Loucy (cell line): ENCODE data around the gene IFI27L2.
A peak's percentile ranks its signal among the peaks of the same experiment; 100 is the strongest.

Source experiments
- H2AFZ ChIP-seq: fragments of 200-600 bp; sonication (generic); 2 replicates; pipeline ENCODE4 v1.6.0; 2016; ENCODE audit warnings: antibody characterized with exemption, mild to moderate bottlenecking, low read length, moderate library complexity
- H3F3A ChIP-seq: fragments of 200-600 bp; 2 replicates; pipeline ENCODE4 v1.6.0; 2016; ENCODE audit warnings: antibody characterized with exemption, low read depth, mild to moderate bottlenecking
- H3K27me3 ChIP-seq: fragments of 200-600 bp; sonication (generic); 2 replicates; pipeline ENCODE4 v1.6.1; 2014; ENCODE audit warnings: low read length, mild to moderate bottlenecking; ENCODE audit not compliant: insufficient read depth, poor library complexity, severe bottlenecking
- H3K36me3 ChIP-seq: fragments of 200-600 bp; sonication (generic); 2 replicates; pipeline ENCODE4 v1.6.1; 2016; ENCODE audit warnings: low read length; ENCODE audit not compliant: insufficient read depth
- H3K4me1 ChIP-seq: fragments of 200-600 bp; sonication (generic); 2 replicates; pipeline ENCODE4 v1.5.1; 2014; ENCODE audit warnings: low read length, mild to moderate bottlenecking; ENCODE audit not compliant: insufficient read depth, poor library complexity, severe bottlenecking
- H3K4me2 ChIP-seq: fragments of 200-600 bp; sonication (generic); 2 replicates; pipeline ENCODE4 v1.6.0; 2014; ENCODE audit warnings: antibody characterized with exemption, low read length, low read depth, mild to moderate bottlenecking; ENCODE audit not compliant: poor library complexity, severe bottlenecking
- H3K4me3 ChIP-seq: fragments of 200-600 bp; sonication (generic); 2 replicates; pipeline ENCODE4 v1.5.1; 2014; ENCODE audit warnings: low read length, mild to moderate bottlenecking, mixed read lengths; ENCODE audit not compliant: poor library complexity, severe bottlenecking
- H3K79me2 ChIP-seq: fragments of 200-600 bp; sonication (generic); 2 replicates; pipeline ENCODE4 v1.6.1; 2014; ENCODE audit warnings: low read length; ENCODE audit not compliant: insufficient read depth
- H3K9ac ChIP-seq: fragments of 200-600 bp; sonication (generic); 2 replicates; pipeline ENCODE4 v1.6.0; 2014; ENCODE audit warnings: mild to moderate bottlenecking, low read depth, low read length, moderate library complexity; ENCODE audit not compliant: poor library complexity, severe bottlenecking
- H3K9me2 ChIP-seq: fragments of 200-600 bp; sonication (generic); replicated peaks from 2 replicates; pipeline ENCODE4 v1.6.1; 2016; ENCODE audit warnings: low read depth, low read length, mixed read lengths
- H3K9me3 ChIP-seq: fragments of 200-600 bp; sonication (generic); 2 replicates; pipeline ENCODE4 v1.6.1; 2014; ENCODE audit warnings: mild to moderate bottlenecking, antibody characterized with exemption, low read length, low read depth; ENCODE audit not compliant: insufficient read depth
- H4K20me1 ChIP-seq: fragments of 200-600 bp; sonication (generic); 2 replicates; pipeline ENCODE4 v1.6.0; 2014; ENCODE audit warnings: antibody characterized with exemption, low read length, mild to moderate bottlenecking; ENCODE audit not compliant: insufficient read depth, poor library complexity, severe bottlenecking
- CTCF ChIP-seq: fragments of 200-600 bp; sonication (generic); conservative IDR thresholded peaks from 2 replicates; pipeline ENCODE4 v1.5.1; 2014; ENCODE audit warnings: mild to moderate bottlenecking, antibody characterized with exemption, low read length
- EZH2phosphoT487 ChIP-seq: fragments of 200-600 bp; IDR thresholded peaks from 2 replicates; pipeline ENCODE4 v1.6.1; 2018; ENCODE audit warnings: antibody characterized with exemption, mild to moderate bottlenecking, moderate library complexity, borderline replicate concordance

IFI27L2 gene

GRCh38 chr14:94132285-94132887, 3.0 kb upstream of the IFI27L2 start:
- H3K9ac ChIP-seq: no peak overlapping the region
- TF ChIP-seq EZH2phosphoT487: no peak
- TF ChIP-seq CTCF: peak; percentile 85
- no peak overlapping the region for H3K4me3 ChIP-seq
- H3K27me3 ChIP-seq: no peaks in the 10 kb centered on the region
- H3K9me3 ChIP-seq: peaks cover 4% of the 10 kb centered on the region; the same call in 1 of the 2 replicates
- no peaks in the 10 kb centered on the region for H3F3A ChIP-seq
- H4K20me1 ChIP-seq: no peaks in the 10 kb centered on the region
- no peak overlapping the region for H3K4me2 ChIP-seq
- no peaks in the 10 kb centered on the region for H3K79me2 ChIP-seq
- H3K9me2 ChIP-seq: no peaks in the 10 kb centered on the region
- no peaks in the 10 kb centered on the region for H3K36me3 ChIP-seq
- H3K4me1 ChIP-seq: peaks cover 5% of the 10 kb centered on the region
- no peak overlapping the region for H2AFZ ChIP-seq

DNA sequence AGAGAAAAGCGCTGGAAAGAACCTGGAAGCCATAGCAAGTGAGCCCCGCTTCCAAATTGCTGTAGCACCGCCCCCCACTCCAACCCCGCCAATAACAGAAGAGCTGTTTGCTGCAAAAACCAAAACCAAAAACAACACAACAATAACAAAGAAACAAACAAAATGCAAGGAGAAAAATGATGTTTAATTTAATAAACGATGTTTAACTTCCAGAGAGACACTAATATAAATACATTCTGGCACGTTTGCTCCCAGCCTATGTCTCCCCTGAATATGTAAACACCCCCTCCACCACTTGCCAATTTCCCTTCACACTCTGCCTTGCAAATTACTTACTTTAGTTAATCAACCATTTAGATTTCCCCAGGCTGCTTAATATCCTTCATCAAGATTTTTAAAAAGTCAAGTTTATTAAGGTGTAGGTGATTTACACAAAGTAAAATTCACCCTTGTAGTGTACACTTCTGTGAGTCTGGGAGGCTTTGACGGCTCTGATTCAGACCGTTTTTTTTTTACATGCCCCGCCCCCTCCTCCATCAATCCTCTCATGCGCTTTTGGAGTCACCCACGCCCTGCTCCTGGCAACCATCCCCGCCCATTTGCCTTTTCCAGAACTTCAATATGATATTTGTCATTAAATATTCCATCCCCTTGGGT, 482 bp upstream of the IFI27L2 start:
- no peaks in the 10 kb centered on the region for H3K27me3 ChIP-seq
- no peak for TF ChIP-seq CTCF
- TF ChIP-seq EZH2phosphoT487: no peak
- peak overlapping the region; percentile 65 for H3K9ac ChIP-seq

DNA sequence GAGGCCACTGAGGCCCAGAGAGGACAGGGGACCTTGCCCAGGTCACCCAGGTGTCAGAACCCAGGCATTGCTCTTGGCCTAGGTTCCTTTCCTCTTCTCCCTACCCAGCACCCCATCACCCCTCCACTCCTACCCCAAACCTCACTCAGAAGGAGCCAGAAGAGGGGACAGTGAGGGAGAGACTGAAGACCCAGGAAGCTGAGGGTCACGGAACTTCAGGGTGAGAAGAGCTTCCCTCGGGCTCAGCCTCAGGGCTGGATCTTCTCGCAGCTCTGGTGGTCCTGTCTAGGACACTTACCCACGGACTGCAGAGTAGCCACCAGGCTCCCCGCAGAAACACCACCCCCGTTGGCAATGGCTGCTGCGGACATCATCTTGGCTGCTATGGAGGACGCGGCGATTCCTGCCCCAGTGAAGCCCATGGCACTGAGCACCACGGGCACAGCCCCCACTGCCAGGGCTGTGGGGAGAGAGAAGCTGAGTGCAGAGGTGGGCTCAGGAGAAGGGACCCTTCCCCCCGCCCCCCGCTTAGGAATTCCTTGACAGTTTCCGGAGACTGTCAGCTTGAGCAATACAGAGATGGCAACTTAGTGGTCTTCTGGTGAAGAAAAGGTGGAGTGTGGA, 1.1 kb downstream of the IFI27L2 start:
- Histone ChIP-seq H3K36me3 (no peaks in the 10 kb centered on the region), H3K4me3 (peak overlapping the region; percentile 77), H3K9me3 (no peaks in the 10 kb centered on the region), H4K20me1 (no peaks in the 10 kb centered on the region), H3K4me2 (peak overlapping the region; percentile 87), H3F3A (no peaks in the 10 kb centered on the region), H3K9ac (peak overlapping the region; percentile 65), H3K9me2 (no peaks in the 10 kb centered on the region), H3K79me2 (no peaks in the 10 kb centered on the region), H3K27me3 (no peaks in the 10 kb centered on the region), H2AFZ (no peak overlapping the region), H3K4me1 (peaks cover 5% of the 10 kb centered on the region)
- no peak for TF ChIP-seq EZH2phosphoT487
- TF ChIP-seq CTCF: no peak

More for the DNA sequence above, 482 bp upstream of the IFI27L2 start:
- Histone ChIP-seq H2AFZ (peak overlapping the region; percentile 97), H4K20me1 (no peaks in the 10 kb centered on the region), H3K9me2 (no peaks in the 10 kb centered on the region), H3K4me1 (peaks cover 5% of the 10 kb centered on the region), H3K36me3 (no peaks in the 10 kb centered on the region), H3K79me2 (no peaks in the 10 kb centered on the region), H3K9me3 (no peaks in the 10 kb centered on the region), H3K4me2 (peak overlapping the region; percentile 87), H3K4me3 (peak overlapping the region; percentile 77), H3F3A (no peaks in the 10 kb centered on the region)
